ENCODE results near the gene KAZN.

- TF ChIP-seq CTCF (IDR thresholded peaks at IDR 0.05; ENCODE audit: low read length) (no peak), EZH2 (optimal IDR thresholded peaks at IDR 0.05; ENCODE audit: low read depth, low read length) (no peak)
Measured at GRCh38 chr1:14928886-14929546, 330.5 kb downstream of the KAZN start.

Measured in MM.1S (cell line).